Transverse colon (tissue), 4 donors: ENCODE measurements around the gene KCTD2.

Experiments
- POLR2AphosphoS5 ChIP-seq, 3 donors: sonication (generic); formaldehyde crosslinking; IDR thresholded peaks; one replicate each; pipeline ENCODE4 v1.6.1; 2016; ENCODE audit warnings: antibody characterized with exemption in 3 of 3
- TF ChIP-seq, protein P1 (sequence below), 5 experiments: fragments of 200-600 bp in 3 of 5; fragments of 450-650 bp in 2 of 5; sonication (generic) in 3 of 5; IDR thresholded peaks; 1 replicate in 2 of 5; 2 replicates in 3 of 5; pipeline ENCODE4 v1.5.1; 2016 to 2017; ENCODE audit warnings: antibody characterized with exemption in 5 of 5, inconsistent platforms in 3 of 5, mild to moderate bottlenecking in 2 of 5, moderate library complexity in 1 of 5

GRCh38 chr17:75032720-75033280 is 14.2 kb upstream of the KCTD2 start:
- TF ChIP-seq, protein P1, sequence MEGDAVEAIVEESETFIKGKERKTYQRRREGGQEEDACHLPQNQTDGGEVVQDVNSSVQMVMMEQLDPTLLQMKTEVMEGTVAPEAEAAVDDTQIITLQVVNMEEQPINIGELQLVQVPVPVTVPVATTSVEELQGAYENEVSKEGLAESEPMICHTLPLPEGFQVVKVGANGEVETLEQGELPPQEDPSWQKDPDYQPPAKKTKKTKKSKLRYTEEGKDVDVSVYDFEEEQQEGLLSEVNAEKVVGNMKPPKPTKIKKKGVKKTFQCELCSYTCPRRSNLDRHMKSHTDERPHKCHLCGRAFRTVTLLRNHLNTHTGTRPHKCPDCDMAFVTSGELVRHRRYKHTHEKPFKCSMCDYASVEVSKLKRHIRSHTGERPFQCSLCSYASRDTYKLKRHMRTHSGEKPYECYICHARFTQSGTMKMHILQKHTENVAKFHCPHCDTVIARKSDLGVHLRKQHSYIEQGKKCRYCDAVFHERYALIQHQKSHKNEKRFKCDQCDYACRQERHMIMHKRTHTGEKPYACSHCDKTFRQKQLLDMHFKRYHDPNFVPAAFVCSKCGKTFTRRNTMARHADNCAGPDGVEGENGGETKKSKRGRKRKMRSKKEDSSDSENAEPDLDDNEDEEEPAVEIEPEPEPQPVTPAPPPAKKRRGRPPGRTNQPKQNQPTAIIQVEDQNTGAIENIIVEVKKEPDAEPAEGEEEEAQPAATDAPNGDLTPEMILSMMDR (IDR thresholded peaks at IDR 0.05): no peak
- no peak for TF ChIP-seq POLR2AphosphoS5 (IDR thresholded peaks at IDR 0.05)
